Measurements from ENCODE around the gene EDN2. TPM values are rescaled to one million over a fixed set of nuclear protein-coding genes. Genes with fewer than 3 reads are reported as not detected.

EDN2 gene
- polyA plus RNA-seq, 1 donor from 2014 or later, result not detected

DNA sequence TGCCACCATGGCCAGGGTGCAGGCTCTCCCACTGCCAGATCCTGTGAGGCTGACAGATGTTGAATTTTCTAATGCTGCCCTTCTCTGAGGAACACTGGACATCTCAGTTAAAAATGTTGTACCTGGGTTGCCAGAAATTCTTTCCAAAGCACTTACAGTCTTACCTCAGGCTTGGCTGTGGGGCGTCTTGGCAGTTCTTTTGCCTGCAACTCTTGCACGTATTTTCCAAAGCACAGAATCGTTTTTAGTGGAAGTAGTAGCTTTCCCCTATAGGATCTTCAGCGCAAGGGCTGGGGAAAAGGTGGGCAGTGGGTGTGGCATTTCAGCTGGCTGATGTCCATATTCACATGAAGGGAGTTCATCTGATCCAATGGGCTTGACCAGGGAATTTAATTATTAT lies 53.9 kb downstream of the EDN2 start:
- Histone ChIP-seq H3K79me2 (replicated peaks; ENCODE audit: insufficient read depth, low read length) (no peaks in the 10 kb centered on the region), H3K27ac (ENCODE audit: low read length) (no peak overlapping the region), H3K4me2 (ENCODE audit: low read length) (no peak overlapping the region), H3F3A (ENCODE audit: insufficient read depth, low read length, poor library complexity, severe bottlenecking) (no peaks in the 10 kb centered on the region), H3K9me3 (ENCODE audit: low read length) (no peaks in the 10 kb centered on the region), H3K4me3 (ENCODE audit: low read length) (no peak overlapping the region), H3K27me3 (ENCODE audit: insufficient read depth, low read depth, low read length) (no peaks in the 10 kb centered on the region), H4K20me1 (ENCODE audit: insufficient read depth) (no peaks in the 10 kb centered on the region), H3K9ac (ENCODE audit: low read length) (no peak overlapping the region), H3K36me3 (ENCODE audit: insufficient read depth, low read length) (no peaks in the 10 kb centered on the region), H3K9me2 (ENCODE audit: insufficient read depth, low read length) (no peaks in the 10 kb centered on the region), H2AFZ (ENCODE audit: low read depth, low read length) (no peak overlapping the region)
- no peak for TF ChIP-seq MXI1 (conservative IDR thresholded peaks at IDR 0.05; ENCODE audit: poor library complexity, severe bottlenecking)
- no peak for TF ChIP-seq TAF1 (IDR thresholded peaks at IDR 0.05; ENCODE audit: low read depth)
- TF ChIP-seq RAD21 (conservative IDR thresholded peaks at IDR 0.05), result no peak
- TF ChIP-seq SMC3 (conservative IDR thresholded peaks at IDR 0.05; ENCODE audit: poor library complexity), result no peak
- no peak for TF ChIP-seq POLR2AphosphoS5 (IDR thresholded peaks at IDR 0.05)
- TF ChIP-seq, protein P1, sequence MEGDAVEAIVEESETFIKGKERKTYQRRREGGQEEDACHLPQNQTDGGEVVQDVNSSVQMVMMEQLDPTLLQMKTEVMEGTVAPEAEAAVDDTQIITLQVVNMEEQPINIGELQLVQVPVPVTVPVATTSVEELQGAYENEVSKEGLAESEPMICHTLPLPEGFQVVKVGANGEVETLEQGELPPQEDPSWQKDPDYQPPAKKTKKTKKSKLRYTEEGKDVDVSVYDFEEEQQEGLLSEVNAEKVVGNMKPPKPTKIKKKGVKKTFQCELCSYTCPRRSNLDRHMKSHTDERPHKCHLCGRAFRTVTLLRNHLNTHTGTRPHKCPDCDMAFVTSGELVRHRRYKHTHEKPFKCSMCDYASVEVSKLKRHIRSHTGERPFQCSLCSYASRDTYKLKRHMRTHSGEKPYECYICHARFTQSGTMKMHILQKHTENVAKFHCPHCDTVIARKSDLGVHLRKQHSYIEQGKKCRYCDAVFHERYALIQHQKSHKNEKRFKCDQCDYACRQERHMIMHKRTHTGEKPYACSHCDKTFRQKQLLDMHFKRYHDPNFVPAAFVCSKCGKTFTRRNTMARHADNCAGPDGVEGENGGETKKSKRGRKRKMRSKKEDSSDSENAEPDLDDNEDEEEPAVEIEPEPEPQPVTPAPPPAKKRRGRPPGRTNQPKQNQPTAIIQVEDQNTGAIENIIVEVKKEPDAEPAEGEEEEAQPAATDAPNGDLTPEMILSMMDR (IDR thresholded peaks at IDR 0.05; ENCODE audit: poor library complexity, severe bottlenecking), result no peak
- TF ChIP-seq, protein P2, sequence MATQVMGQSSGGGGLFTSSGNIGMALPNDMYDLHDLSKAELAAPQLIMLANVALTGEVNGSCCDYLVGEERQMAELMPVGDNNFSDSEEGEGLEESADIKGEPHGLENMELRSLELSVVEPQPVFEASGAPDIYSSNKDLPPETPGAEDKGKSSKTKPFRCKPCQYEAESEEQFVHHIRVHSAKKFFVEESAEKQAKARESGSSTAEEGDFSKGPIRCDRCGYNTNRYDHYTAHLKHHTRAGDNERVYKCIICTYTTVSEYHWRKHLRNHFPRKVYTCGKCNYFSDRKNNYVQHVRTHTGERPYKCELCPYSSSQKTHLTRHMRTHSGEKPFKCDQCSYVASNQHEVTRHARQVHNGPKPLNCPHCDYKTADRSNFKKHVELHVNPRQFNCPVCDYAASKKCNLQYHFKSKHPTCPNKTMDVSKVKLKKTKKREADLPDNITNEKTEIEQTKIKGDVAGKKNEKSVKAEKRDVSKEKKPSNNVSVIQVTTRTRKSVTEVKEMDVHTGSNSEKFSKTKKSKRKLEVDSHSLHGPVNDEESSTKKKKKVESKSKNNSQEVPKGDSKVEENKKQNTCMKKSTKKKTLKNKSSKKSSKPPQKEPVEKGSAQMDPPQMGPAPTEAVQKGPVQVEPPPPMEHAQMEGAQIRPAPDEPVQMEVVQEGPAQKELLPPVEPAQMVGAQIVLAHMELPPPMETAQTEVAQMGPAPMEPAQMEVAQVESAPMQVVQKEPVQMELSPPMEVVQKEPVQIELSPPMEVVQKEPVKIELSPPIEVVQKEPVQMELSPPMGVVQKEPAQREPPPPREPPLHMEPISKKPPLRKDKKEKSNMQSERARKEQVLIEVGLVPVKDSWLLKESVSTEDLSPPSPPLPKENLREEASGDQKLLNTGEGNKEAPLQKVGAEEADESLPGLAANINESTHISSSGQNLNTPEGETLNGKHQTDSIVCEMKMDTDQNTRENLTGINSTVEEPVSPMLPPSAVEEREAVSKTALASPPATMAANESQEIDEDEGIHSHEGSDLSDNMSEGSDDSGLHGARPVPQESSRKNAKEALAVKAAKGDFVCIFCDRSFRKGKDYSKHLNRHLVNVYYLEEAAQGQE (IDR thresholded peaks at IDR 0.05; ENCODE audit: borderline replicate concordance), result no peak
- no peak for TF ChIP-seq EZH2 (IDR thresholded peaks at IDR 0.05; ENCODE audit: borderline replicate concordance, insufficient read depth, low read length, poor library complexity, severe bottlenecking)
- TF ChIP-seq EP300 (conservative IDR thresholded peaks at IDR 0.05; ENCODE audit: poor library complexity, severe bottlenecking), result no peak

DNA sequence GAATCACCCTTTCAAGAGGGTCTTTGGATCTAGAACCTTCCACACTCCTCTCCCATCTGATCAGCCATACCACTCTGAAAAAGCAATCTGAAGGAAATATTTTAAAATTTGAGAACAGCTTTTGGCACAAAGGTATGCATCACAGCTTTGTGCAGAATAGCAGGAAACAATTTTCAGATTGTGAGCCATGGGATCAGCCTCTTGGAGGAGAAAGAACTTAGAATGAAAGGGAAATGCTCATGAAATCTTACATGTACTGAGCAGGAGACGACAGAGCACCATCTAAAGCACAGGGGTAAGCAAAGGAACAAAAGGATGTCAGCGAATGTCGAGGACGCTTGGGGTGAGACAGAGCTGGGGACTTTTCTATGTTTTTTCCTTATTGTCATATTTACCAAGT lies 54.4 kb downstream of the EDN2 start:
- Histone ChIP-seq H3K9ac (ENCODE audit: low read length) (no peak overlapping the region), H3K9me2 (ENCODE audit: insufficient read depth, low read length) (no peaks in the 10 kb centered on the region), H3K27ac (ENCODE audit: low read length) (no peak overlapping the region), H3K36me3 (ENCODE audit: insufficient read depth, low read length) (no peaks in the 10 kb centered on the region), H3K4me3 (ENCODE audit: low read length) (no peak overlapping the region), H3K79me2 (replicated peaks; ENCODE audit: insufficient read depth, low read length) (no peaks in the 10 kb centered on the region), H3F3A (ENCODE audit: insufficient read depth, low read length, poor library complexity, severe bottlenecking) (no peaks in the 10 kb centered on the region), H3K27me3 (ENCODE audit: insufficient read depth, low read depth, low read length) (no peaks in the 10 kb centered on the region), H3K4me2 (ENCODE audit: low read length) (no peak overlapping the region), H4K20me1 (ENCODE audit: insufficient read depth) (no peaks in the 10 kb centered on the region), H2AFZ (ENCODE audit: low read depth, low read length) (no peak overlapping the region), H3K9me3 (ENCODE audit: low read length) (no peaks in the 10 kb centered on the region)
- TF ChIP-seq EP300 (conservative IDR thresholded peaks at IDR 0.05; ENCODE audit: poor library complexity, severe bottlenecking), result no peak

DNA sequence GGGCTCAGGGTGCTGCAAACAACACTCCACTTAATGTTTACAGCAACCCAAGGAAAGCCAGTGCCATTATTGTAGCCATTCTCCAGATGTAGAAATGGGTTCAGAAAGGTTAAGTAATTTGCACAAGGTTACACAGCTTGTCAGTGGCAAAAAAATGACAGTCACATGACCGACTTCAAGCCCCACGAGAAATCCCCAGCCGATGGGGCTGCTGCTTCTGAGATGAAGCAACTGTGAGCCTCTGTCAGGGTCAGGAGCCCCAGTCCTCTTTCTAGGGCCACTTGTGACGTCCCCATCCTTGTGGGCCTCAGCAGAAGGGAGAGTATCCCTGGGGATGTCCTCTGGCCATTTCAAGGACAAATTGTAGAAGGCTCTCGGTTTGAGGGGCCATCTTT lies 54.8 kb downstream of the EDN2 start:
- Histone ChIP-seq H3K27ac (ENCODE audit: low read length) (no peak overlapping the region), H3K4me2 (ENCODE audit: low read length) (no peak overlapping the region), H3K9me3 (ENCODE audit: low read length) (no peaks in the 10 kb centered on the region), H3K4me3 (ENCODE audit: low read length) (no peak overlapping the region), H3F3A (ENCODE audit: insufficient read depth, low read length, poor library complexity, severe bottlenecking) (no peaks in the 10 kb centered on the region), H3K36me3 (ENCODE audit: insufficient read depth, low read length) (no peaks in the 10 kb centered on the region), H2AFZ (ENCODE audit: low read depth, low read length) (no peak overlapping the region), H3K9ac (ENCODE audit: low read length) (no peak overlapping the region), H3K27me3 (ENCODE audit: insufficient read depth, low read depth, low read length) (no peaks in the 10 kb centered on the region), H3K9me2 (ENCODE audit: insufficient read depth, low read length) (no peaks in the 10 kb centered on the region), H4K20me1 (ENCODE audit: insufficient read depth) (no peaks in the 10 kb centered on the region), H3K79me2 (replicated peaks; ENCODE audit: insufficient read depth, low read length) (no peaks in the 10 kb centered on the region)
- TF ChIP-seq, protein P2 (IDR thresholded peaks at IDR 0.05; ENCODE audit: borderline replicate concordance), result no peak
- TF ChIP-seq EZH2 (IDR thresholded peaks at IDR 0.05; ENCODE audit: borderline replicate concordance, insufficient read depth, low read length, poor library complexity, severe bottlenecking), result no peak
- TF ChIP-seq, protein P1 (IDR thresholded peaks at IDR 0.05; ENCODE audit: poor library complexity, severe bottlenecking), result no peak
- TF ChIP-seq EP300 (conservative IDR thresholded peaks at IDR 0.05; ENCODE audit: poor library complexity, severe bottlenecking), result no peak
- TF ChIP-seq MXI1 (conservative IDR thresholded peaks at IDR 0.05; ENCODE audit: poor library complexity, severe bottlenecking), result no peak
- no peak for TF ChIP-seq TAF1 (IDR thresholded peaks at IDR 0.05; ENCODE audit: low read depth)
- no peak for TF ChIP-seq SMC3 (conservative IDR thresholded peaks at IDR 0.05; ENCODE audit: poor library complexity)
- no peak for TF ChIP-seq POLR2AphosphoS5 (IDR thresholded peaks at IDR 0.05)
- TF ChIP-seq RAD21 (conservative IDR thresholded peaks at IDR 0.05), result no peak
